Endometrial microvascular endothelial cells (primary cell): Measurements from ENCODE around the gene DOCK1. TPM values are rescaled to one million over a fixed set of nuclear protein-coding genes. Genes with fewer than 3 reads are reported as not detected.

Source experiments
- in situ Hi-C: cut with HindIII; loops from 2 replicates; pipeline ENCODE4 v1.10.0; 2017; ENCODE audit warnings: low sequenced_read_pairs, low pct_unique_long_range_greater_than_20kb; ENCODE audit errors: inconsistent ontology term
- total RNA-seq: library from RNA; depleted of rRNA; stranded (reverse); fragments of >200 nt; gene quantifications from one replicate; pipeline ENCODE4 v1.2.3, GENCODE V29; 2015; ENCODE audit errors: inconsistent ontology term

Gene DOCK1
- total RNA-seq, 1 donor from 2014 or later = 38.1 TPM

DNA sequence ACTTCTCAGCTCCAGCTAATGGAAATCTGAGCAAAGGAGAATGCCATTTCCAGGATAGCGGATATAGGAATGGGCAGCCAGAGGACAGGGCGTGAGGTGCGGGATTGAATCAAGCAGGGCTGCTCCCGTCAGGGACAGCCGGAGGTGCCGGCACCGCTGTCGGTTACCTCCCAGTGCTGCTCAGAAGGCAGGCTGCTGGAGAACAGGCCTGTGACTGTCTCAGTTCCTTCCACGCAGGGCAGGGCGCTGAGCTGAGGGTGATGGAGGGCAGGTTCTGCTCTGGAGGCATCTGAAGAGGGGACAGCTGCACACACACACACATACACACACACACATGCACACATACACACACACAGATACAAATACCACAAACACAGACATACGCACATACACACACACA lies 111.1 kb downstream of the DOCK1 start:
- in situ Hi-C loops = no loop called here

GRCh38 chr10:127017541-127018297 lies 112.5 kb downstream of the DOCK1 start:
- in situ Hi-C loops = no loop called here

DNA sequence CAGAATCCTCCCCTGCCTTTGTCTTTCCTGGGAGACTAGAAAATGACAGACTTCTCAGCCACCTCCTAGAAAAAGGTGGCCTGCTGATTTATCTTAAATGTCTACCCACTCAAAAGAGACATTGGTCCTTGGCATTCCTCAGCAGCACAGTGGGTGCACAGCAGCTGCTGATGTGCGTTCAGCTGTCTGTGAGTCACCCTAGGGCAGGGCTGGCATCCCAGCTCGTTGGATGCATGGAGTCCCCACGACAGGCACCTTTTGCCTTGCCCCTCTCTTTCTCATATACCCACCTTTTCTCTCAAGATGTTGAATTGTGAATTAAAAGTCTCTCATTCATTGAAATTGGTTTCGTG lies 113.0 kb downstream of the DOCK1 start:
- in situ Hi-C loops = no loop called here

DNA sequence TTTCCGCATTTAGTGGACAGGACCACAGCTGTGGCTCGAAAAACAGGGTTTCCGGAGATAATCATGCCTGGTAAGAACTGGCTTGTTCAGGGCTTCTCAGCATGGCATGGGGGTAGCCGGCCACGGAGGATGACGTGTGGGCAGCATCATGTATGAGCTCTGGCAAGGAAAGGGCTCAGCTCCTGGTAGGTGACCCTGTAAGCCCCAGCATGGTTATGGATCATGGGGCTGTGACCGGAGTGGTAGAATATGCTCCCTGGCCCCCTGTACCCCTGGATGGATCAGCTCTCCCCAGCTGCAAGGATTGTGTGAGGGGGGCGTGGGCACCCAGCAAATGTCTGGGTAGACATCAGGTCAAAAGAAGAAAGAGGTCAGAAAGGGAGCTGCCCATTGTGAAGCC lies 113.5 kb downstream of the DOCK1 start:
- in situ Hi-C loops = no loop called here

DNA sequence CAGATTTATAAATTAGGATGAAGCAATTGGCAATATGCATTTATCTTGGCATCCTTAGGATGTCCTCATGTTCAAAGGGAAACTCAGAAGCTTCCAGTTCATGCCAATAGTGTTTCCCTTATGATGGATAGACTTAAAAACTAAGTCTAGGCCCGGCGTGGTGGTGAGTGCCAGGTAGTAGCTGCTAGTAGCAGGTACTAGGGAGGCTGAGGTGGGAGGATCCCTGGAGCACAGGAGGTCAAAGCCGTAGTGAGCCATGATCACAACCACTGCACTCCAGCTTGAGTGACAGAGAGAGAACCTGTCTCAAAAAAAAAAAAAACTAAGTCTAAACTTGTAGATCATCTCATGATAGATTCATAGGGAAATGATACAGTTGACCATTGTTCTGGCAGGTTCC lies 115.0 kb downstream of the DOCK1 start:
- in situ Hi-C loops = no loop called here

DNA sequence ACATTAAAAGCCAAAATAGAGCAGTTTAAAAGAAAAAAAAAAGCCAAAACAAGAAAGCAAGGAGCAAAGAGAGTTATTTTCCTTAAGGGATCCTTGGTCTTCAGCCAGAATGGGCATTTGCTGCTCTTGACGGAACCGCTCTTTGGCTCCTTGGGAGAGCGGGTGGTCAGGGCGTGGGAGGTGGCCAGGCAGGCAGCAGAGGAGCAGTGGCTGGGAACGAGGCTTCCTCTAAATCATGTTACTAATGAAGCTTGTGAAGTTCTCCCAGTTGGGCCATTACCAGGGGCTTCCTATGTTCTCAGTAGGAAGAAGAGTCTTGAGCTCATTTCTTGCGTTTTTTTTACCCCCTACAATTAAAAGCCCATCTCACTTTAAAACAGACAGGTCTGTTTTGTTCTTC lies 116.6 kb downstream of the DOCK1 start:
- in situ Hi-C loops = no loop called here

GRCh38 chr10:127024685-127025435 lies 119.6 kb downstream of the DOCK1 start:
- in situ Hi-C loops = no loop called here

- in situ Hi-C loops = no loop called here
These were observed 122.6 kb downstream of the DOCK1 start for GRCh38 chr10:127027786-127028185.

- in situ Hi-C loops = no loop called here
These were observed 123.3 kb downstream of the DOCK1 start for GRCh38 chr10:127028556-127028955.

DNA sequence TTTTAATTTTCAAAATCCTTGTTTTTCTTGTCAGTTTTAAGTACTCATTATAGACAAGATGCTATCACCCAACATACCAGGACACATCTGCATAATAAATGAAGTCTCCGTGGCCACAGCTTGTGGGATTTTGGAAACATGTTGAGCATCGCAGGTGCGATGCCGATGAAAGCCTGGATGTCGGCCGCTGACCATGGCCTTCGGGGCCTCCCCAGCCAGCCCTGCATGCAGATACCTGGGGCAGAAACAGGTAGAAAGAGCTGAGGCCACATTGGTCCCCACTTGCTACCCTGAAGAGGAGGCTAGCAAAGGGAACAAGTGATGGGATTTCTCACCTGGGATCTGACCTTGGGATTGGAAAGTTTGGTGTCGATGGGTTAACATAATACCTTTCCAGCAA lies 123.8 kb downstream of the DOCK1 start:
- in situ Hi-C loops = no loop called here

- in situ Hi-C loops = no loop called here
These were observed 128.2 kb downstream of the DOCK1 start for GRCh38 chr10:127033216-127034033.

DNA sequence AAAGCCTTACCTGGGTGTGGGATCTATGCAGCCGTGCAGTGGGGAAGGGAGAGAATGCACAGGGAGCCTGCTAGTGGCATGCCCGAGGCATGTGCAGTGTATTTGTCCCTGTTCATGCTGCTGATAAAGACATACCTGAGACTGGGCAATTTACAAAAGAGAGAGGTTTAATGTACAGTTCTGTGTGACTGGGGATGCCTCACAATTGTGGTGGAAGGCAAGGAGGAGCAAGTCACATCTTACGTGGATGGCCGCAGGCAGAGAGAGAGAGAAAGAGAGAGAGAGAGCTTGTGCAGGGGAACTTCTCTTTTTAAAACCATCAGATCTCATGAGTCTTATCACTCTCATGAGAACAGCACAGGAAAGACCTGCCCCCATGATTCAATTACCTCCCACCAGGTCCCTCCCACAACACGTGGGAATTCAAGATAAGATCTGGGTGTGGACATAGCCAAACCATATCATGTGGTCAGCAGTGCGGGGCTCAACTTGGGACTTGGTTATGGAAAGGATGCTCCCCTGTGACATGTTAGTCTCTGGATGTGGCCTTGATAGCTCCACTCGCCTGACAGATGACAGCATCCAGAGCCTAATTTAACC lies 128.9 kb downstream of the DOCK1 start:
- in situ Hi-C loops = no loop called here

DNA sequence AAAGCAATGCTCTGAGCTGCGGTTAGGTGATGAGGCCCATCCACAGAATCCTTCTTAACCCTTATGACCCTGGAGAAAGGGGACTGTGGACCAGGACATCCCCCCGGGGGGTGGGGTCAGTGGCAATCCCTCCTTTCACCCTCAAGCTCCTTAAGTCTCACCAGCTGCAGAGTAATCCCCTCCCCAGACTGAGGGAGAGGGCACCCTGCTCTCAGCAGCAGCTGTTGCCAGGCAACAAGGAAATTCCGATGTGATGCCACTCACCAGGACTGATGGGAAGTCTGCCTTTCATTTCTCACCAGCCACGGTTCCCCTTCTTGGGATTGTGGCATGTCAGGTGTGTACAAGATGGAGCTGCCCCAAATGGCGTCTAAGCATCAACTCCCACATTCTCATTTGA lies 129.6 kb downstream of the DOCK1 start:
- in situ Hi-C loops = no loop called here

- in situ Hi-C loops = no loop called here
These were observed 130.6 kb downstream of the DOCK1 start for GRCh38 chr10:127035827-127036226.

- in situ Hi-C loops = no loop called here
These were observed 131.8 kb downstream of the DOCK1 start for GRCh38 chr10:127036987-127037386.

GRCh38 chr10:127039435-127039834 lies 134.2 kb downstream of the DOCK1 start:
- in situ Hi-C loops = no loop called here

DNA sequence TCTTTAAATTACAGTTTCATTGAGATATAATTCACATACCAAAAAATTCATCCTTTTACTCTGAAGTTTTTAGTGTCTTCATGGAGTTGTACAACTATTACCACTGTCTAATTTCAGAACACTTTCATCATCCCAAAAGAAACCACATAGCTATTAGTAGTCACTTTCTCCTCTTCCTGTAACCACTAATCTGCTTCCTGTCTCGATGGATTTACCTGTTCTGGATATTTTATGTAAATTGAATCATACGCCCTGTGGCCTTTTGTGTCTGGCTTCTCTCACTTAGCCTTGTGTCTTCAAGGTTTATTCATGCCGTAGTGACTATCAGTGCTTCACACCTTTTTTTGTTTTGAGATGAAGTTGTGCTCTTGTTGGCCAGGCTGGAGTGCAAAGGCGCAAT lies 135.5 kb downstream of the DOCK1 start:
- in situ Hi-C loops = no loop called here

DNA sequence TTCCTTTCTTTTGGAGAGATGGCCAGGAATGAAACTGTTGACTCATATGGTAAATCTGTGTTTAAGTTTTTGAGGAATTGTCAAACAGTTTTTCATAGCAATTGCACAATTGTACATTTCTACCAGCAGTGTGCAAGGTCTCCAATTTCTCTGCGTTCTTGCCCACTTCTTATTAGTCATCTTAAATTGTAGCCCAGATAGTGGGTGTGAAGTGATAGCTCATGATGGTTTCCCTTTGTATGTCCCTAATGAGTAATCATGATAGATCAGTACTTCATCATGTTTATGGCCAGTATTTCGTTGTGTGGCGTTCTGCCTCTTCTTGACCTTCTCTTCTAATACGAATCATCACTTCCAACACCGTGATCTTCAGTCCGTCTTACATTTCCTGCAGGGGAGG lies 136.3 kb downstream of the DOCK1 start:
- in situ Hi-C loops = no loop called here

- in situ Hi-C loops = no loop called here
These were observed 138.1 kb downstream of the DOCK1 start for GRCh38 chr10:127043301-127043700.
